T-helper 2 cell (primary cell): ENCODE measurements around the gene PTMA.
"Not testable (repeated sequence)": the region's sequence is repeated elsewhere in the genome, so short reads cannot be mapped to it uniquely, and the experiment has no call there.

Experiments
- DNase-seq, 5 experiments: peaks; one replicate each; pipeline versions ENCODE4 v3.0.0 to v3.0.0-alpha.2; 2012 to 2022

The PTMA gene

DNA sequence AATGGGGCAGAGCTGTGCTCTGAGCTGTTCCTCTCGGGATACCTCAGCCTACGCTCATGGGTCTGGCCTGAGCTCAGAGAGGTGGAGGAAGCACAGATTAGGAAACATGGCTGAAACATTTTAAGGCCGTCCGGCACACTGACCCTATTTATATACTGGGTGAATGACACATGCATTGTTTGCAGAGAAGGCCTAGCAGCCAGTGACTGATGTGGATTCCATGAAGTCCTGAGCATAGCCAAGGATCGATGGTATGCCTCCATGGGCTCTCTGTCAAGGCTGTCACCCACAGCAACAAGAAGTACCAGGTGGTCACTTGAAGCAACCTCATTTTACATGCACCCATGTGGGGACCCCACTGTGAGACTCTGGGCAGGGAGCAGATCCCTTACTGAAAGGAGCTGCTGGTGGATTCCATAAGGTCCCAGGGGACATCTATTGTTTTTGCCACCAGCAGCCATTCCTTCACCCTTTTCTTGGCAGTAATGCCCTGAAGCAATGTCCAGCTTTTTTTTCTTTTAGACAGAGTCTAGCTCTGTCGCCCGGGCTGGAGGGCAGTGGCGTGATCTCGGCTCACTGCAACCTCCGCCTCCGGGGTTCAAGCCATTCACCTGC lies 8.4 kb downstream of the PTMA start:
- no peak for DNase-seq

DNA sequence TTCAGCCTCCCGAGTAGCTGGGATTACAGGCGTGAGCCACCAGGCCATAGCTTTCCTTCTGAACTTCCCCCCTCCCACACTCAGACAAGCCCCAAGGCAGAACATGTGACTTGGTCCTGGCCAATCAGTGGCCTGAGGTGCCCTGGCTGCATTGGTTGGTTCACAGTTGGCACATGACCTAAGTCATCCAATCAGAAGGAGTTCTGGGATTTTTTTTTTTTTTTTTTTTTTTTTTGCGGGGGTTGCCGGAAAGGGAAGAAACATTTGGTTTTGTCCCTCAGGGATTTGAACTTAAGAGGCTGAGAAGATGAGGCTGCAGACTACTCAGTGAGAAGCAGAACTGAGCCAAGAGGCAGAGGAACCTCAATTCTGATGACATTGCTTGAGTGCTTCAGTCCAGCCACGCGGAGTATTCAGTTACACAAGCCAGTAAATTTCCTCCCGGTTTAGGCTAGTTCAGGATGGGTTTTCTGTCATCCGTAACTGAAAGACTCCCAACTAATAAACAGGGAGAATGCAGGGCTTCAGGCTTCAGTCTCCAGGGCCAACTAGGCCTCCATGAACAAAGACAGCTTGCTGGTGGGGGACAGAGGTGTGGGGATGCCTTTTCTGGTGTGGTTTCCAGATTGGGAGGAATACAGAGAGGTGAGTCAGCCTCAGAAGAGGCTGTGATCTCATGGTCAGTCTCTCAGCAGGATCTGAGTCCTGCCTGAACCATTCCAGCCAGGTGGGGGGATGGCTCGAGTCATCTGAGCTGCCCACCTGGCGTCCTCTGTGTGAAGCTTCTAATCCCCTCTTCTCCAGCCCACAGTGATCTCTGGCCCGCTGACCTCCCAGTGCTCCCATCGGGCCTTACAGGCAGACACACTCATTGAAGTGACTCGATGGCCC lies 9.2 kb downstream of the PTMA start:
- peak in 1 of 5 experiments; percentile 57 for DNase-seq

- DNase-seq, result no peak
These were observed 10.5 kb downstream of the PTMA start for GRCh38 chr2:231718799-231719198.

DNA sequence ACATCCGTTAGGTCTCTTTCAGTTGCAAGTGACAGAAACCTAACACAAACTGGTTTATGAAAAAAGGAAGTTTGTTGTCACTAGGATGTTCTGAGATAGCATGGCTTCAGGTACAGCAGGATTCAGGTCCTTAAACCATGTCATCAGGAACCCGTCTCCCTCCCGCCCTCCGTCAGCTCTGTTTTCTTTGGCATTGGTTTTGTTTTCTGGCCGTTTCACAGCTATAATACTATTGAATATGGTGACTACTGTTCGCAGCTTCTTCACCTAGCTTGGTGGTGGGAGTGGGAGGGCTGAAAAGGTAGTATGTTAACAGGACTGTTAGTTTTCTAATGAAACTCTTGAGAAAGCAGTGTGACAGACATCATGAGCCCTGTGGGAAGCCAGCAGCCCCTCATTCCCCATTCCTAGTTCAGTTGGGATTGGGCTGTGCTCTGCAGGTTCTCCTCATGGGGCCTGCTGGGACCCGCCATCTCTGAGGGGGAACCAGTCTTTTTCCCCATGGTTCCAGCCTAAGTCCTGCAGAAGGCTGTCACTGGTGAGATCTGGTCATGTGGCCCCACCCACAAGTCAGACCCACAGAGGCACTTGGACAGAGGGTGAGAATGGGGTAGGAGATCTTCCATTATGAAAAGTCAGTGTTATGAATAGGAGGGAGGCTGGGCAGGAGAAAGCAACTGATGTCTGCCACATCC lies 12.1 kb downstream of the PTMA start:
- DNase-seq, result no peak

GRCh38 chr2:231720987-231721966 lies 13.0 kb downstream of the PTMA start:
- DNase-seq, result peak in 1 of 5 experiments; percentile 26

- no peak for DNase-seq
These were observed 14.5 kb downstream of the PTMA start for GRCh38 chr2:231722721-231723307.

- DNase-seq, result no peak
These were observed 17.2 kb downstream of the PTMA start for GRCh38 chr2:231725476-231725875.

GRCh38 chr2:231726276-231726675 lies 18.0 kb downstream of the PTMA start:
- no peak for DNase-seq

DNA sequence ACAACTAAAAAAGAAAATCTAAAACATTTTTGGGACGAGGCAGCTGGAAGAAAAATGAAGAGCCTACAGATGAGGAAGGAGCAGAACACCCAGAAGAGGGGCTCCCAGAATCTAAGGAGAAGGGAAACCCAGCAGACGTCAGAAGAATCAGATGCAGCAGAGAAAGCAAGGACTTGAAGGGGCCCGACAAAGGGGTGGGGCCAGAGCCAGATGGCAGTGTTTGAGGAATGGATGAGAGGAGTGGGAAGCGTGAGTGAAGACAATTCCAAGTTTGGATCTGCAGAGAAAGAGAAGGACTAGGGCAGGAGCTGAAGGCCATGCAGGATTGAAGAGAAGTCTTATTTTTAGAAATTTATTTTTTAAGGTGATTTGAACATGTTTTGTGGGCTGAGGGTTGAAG lies 19.3 kb downstream of the PTMA start:
- DNase-seq, result no peak

DNA sequence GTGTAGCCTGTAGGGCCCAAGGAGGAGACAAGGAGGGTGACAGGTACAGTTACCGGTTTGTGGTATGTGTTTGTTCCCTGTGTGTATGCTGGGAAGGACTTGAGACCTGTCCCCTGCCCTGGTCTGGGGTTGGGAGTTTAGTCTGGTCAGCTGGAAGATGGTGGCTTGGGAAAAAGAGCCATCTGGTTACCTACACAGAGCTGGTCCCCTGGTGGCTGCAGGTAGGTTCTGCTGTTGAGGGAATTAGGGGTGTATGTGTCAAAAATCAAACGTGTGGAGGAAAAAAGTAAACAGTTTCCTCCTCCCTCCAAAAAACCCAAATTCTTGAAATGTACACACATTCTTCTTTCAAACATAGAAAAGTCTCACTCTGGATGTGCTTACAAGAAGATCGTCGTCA lies 24.3 kb downstream of the PTMA start:
- no peak for DNase-seq

DNA sequence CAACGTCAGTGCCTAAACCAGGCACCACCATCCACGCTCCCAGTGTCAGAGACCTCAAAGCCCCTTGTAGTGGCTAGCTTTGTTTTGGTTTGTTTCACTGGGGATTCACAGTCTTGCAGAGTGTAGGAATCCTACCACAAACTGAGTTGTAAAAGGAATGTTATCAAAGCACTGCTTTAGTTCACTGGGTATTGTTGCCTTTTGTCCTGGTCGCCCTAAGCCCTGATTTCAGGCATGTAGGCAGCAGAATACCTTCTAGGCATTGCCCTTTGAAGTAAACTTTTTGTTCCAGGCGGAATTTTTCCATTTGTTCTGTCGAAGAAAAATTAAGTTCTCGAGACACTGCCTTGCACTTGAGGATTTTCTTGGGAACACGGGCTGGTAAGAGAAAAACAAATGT lies 29.4 kb downstream of the PTMA start:
- no peak for DNase-seq

GRCh38 chr2:231743376-231744116 lies 35.2 kb downstream of the PTMA start:
- no peak for DNase-seq

DNA sequence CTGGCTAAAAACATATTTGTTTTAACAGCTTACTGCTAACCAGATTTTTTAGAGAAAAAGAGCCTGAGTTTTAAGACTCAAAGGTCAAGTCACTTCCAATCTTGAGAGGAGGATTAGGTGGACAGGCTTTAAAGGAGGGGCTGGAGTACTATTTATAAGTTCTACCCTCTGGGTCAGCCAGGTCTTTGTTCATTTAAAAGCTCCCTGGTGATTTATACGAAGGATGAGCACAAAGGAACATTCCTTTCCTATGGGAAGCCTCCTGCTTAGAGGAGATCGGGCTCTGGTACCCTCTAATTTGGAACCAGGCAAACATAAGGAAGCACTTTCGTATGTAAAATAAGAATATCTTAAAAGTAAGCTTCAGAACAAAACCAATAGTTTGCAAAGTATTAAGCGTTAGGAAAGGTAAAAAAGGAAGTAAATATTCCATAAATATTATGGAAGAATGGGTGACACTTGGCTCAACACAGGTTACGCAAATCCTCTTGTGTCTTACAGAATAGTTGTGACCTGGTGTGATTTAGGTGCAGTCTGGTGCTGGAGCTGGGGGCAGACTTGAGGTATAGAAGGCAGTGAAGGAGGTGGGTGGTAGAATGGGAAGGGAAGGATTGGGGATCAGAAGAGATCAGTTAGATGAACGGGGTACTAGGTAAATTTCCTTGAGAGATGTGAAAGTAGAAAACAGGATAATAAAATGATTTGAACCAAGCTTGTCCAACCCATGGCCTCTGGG lies 37.1 kb downstream of the PTMA start:
- DNase-seq, result no peak

DNA sequence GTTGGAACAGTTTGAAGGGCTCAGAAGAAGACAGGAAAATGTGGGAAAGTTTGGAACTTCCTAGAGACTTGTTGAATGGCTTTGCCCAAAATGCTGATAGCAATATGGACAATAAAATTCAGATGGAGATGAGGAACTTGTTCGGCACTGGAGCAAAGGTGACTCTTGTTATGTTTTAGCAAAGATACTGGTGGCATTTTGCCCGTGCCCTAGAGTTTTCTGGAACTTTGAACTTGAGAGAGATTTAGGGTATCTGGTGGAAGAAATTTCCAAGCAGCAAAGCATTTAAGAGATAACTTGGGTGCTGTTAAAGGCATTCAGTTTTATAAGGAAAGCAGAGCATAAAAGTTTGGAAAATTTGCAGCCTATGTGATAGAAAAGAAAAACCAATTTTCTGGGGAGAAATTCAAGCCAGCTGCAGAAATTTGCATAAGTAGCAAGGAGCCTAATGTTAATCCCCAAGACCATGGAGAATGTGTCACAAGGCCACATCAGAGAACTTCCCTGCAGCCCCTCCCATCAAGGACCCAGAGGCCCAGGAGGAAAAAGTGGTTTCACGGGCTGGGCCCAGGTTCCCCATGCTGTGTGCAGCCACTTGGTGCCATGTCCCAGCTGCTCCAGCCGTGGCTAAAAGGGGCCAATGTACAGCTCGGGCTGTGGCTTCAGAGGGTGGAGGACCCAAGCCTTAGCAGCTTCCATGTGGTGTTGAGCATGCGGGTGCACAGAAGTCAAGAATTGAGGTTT lies 40.0 kb downstream of the PTMA start:
- not testable (repeated sequence) for DNase-seq

DNA sequence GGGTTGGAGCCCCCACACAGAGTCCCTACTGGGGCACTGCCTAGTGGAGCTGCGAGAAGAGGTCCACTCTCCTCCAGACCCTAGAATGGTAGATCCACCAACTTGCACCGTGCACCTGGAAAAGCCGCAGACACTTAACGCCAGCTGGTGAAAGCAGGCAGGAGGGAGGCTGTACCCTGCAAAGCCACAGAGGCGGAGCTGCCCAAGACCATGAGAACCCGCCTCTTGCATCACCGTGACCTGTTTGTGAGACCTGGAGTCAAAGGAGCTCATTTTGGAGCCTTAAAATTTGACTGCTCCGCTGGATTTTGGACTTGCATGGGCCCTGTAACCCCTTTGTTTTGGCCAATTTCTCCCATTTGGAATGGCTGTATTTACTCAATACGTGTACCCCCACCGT lies 40.7 kb downstream of the PTMA start:
- not testable (repeated sequence) for DNase-seq

- DNase-seq, result no peak
These were observed 42.9 kb downstream of the PTMA start for GRCh38 chr2:231751042-231751815.

DNA sequence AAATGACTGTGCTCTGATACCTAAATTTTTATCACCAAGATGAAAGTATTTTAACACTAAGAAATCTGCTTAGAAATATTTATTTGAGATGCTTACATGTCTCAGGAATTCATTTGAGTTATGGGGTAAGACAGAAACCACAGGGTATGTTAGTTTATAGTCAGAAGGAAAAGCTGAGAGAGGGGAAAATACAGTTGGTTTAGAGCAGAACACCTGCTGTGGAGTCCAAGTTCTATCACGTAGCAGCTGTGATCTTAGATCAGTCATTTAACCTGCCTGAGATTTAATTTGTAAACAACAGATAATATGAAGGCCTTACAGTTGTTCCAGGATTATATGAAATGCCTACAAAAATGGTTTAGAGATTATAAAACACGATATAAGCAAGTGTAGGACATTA lies 43.7 kb downstream of the PTMA start:
- no peak for DNase-seq

GRCh38 chr2:231761735-231762134 lies 53.4 kb downstream of the PTMA start:
- no peak for DNase-seq
